Neuronal stem cell (in vitro differentiated cells): Measurements from ENCODE around the gene HCK.

ENCODE experiments used
- DNase-seq: peaks from one replicate; pipeline ENCODE4 v3.0.0-alpha.2; 2013; ENCODE audit warnings: low spot score
- H2AFZ ChIP-seq: one replicate; pipeline ENCODE4 v1.6.1; 2013; ENCODE audit warnings: mild to moderate bottlenecking, low read length, inconsistent platforms
- H2AK5ac ChIP-seq: 2 replicates; pipeline ENCODE4 v1.6.1; 2013; ENCODE audit warnings: low read depth, mild to moderate bottlenecking, inconsistent platforms, low read length, moderate library complexity, mixed read lengths
- H2BK120ac ChIP-seq: 2 replicates; pipeline ENCODE4 v1.6.1; 2013; ENCODE audit warnings: low read depth, mild to moderate bottlenecking, inconsistent platforms, low read length, moderate library complexity, mixed read lengths
- H2BK12ac ChIP-seq: one replicate; pipeline ENCODE4 v1.6.1; 2013; ENCODE audit warnings: low read length, inconsistent platforms
- H2BK15ac ChIP-seq: 2 replicates; pipeline ENCODE4 v1.6.1; 2013; ENCODE audit warnings: mild to moderate bottlenecking, low read length, inconsistent platforms, mixed read lengths
- H2BK5ac ChIP-seq: one replicate; pipeline ENCODE4 v1.6.1; 2013; ENCODE audit warnings: inconsistent platforms, mild to moderate bottlenecking, low read length, moderate library complexity
- H3K14ac ChIP-seq: one replicate; pipeline ENCODE4 v1.6.1; 2013; ENCODE audit warnings: low read length, inconsistent platforms
- H3K18ac ChIP-seq: 2 replicates; pipeline ENCODE4 v1.6.1; 2013; ENCODE audit warnings: low read length, inconsistent platforms
- H3K23ac ChIP-seq: 2 replicates; pipeline ENCODE4 v1.6.1; 2013; ENCODE audit warnings: low read depth, mild to moderate bottlenecking, mixed read lengths, low read length, inconsistent platforms; ENCODE audit not compliant: poor library complexity
- H3K27ac ChIP-seq: replicated peaks from 3 replicates; pipeline ENCODE4 v1.5.1; 2013; ENCODE audit warnings: low read length, inconsistent platforms
- H3K27me3 ChIP-seq, 3 experiments: 2 replicates each; pipeline ENCODE4 v1.6.1; 2013; ENCODE audit warnings: low read length in 3 of 3, mild to moderate bottlenecking in 2 of 3, inconsistent platforms in 1 of 3, low read depth in 1 of 3, mixed read lengths in 1 of 3, moderate library complexity in 1 of 3; ENCODE audit not compliant: control insufficient read depth in 3 of 3, insufficient read depth in 3 of 3
- H3K36me3 ChIP-seq, 2 donors: replicated peaks in 1 of 2; 2 replicates each; pipeline ENCODE4 v1.6.1; 2013; ENCODE audit warnings: low read length in 2 of 2; ENCODE audit not compliant: control insufficient read depth in 2 of 2, insufficient read depth in 2 of 2
- H3K4ac ChIP-seq: 2 replicates; pipeline ENCODE4 v1.6.1; 2013; ENCODE audit warnings: inconsistent platforms, mild to moderate bottlenecking, low read length, moderate library complexity
- H3K4me1 ChIP-seq, 2 donors: 1 replicate in 1 of 2; 2 replicates in 1 of 2; pipeline ENCODE4 v1.6.1; 2013; ENCODE audit warnings: low read length in 2 of 2, low read depth in 1 of 2; ENCODE audit not compliant: control insufficient read depth in 2 of 2, insufficient read depth in 1 of 2
- H3K4me2 ChIP-seq: one replicate; pipeline ENCODE4 v1.6.1; 2013; ENCODE audit warnings: mild to moderate bottlenecking, low read length, inconsistent platforms; ENCODE audit not compliant: insufficient read depth, poor library complexity, severe bottlenecking
- H3K4me3 ChIP-seq, 2 donors: 2 replicates each; pipeline ENCODE4 v1.5.1; 2013; ENCODE audit warnings: low read length in 2 of 2, mild to moderate bottlenecking in 2 of 2, inconsistent platforms in 1 of 2, moderate library complexity in 1 of 2
- H3K79me1 ChIP-seq: one replicate; pipeline ENCODE4 v1.6.1; 2013; ENCODE audit warnings: low read depth, mild to moderate bottlenecking, inconsistent platforms, low read length, moderate library complexity
- H3K9ac ChIP-seq: one replicate; pipeline ENCODE4 v1.6.1; 2013; ENCODE audit warnings: mild to moderate bottlenecking, low read depth, low read length, inconsistent platforms; ENCODE audit not compliant: poor library complexity
- H3K9me3 ChIP-seq, 2 donors: replicated peaks in 1 of 2; 2 replicates each; pipeline versions ENCODE3 to v1.6.1; 2013; ENCODE audit warnings: low read length in 2 of 2, mild to moderate bottlenecking in 2 of 2, inconsistent platforms in 1 of 2, low read depth in 1 of 2, mixed read lengths in 1 of 2, moderate library complexity in 1 of 2; ENCODE audit not compliant: control insufficient read depth in 2 of 2, insufficient read depth in 1 of 2
- H4K8ac ChIP-seq: one replicate; pipeline ENCODE4 v1.6.1; 2013; ENCODE audit warnings: low read depth, mild to moderate bottlenecking, inconsistent platforms, low read length, moderate library complexity
- H4K91ac ChIP-seq: one replicate; pipeline ENCODE4 v1.6.1; 2013; ENCODE audit warnings: low read length, low read depth, mild to moderate bottlenecking, inconsistent platforms; ENCODE audit not compliant: poor library complexity
- WGBS, 2 donors: extraction: QIAGEN DNeasy Blood & Tissue Kit; methylation state at CpG; one replicate each; pipeline ENCODE4 v1.1.7; 2013; ENCODE audit warnings: missing lambda C conversion rate in 2 of 2, mixed read lengths in 1 of 2; ENCODE audit not compliant: insufficient read length in 2 of 2, insufficient replicate concordance in 1 of 2; ENCODE audit errors: extremely low coverage in 2 of 2; 5-methylcytosine and 5-hydroxymethylcytosine counted together

The HCK gene

GRCh38 chr20:32123088-32123487 lies 71.0 kb downstream of the HCK start:
- no peak overlapping the region for H2BK120ac ChIP-seq
- no peak overlapping the region for H3K23ac ChIP-seq
- no peak overlapping the region for H2AFZ ChIP-seq
- H3K9ac ChIP-seq = no peak overlapping the region
- H3K4me3 ChIP-seq = no peak overlapping the region
- H3K4ac ChIP-seq = no peak overlapping the region
- WGBS, 2 donors = no CpG with 5 or more reads among the region's 4 CpGs
- peaks cover 2 to 23% of the 10 kb centered on the region in 2 donors for H3K36me3 ChIP-seq
- no peaks in the 10 kb centered on the region for H3K27me3 ChIP-seq
- H3K4me2 ChIP-seq = no peak overlapping the region
- no peak overlapping the region for H2BK15ac ChIP-seq
- no peak overlapping the region for H4K91ac ChIP-seq
- H3K27ac ChIP-seq = no peak overlapping the region
- peaks cover 0 to 12% of the 10 kb centered on the region in 2 donors for H3K9me3 ChIP-seq
- H2BK5ac ChIP-seq = no peak overlapping the region
- DNase-seq = no peak
- no peak overlapping the region for H3K18ac ChIP-seq
- no peaks in the 10 kb centered on the region for H3K79me1 ChIP-seq
- no peak overlapping the region for H4K8ac ChIP-seq
- no peak overlapping the region for H3K14ac ChIP-seq
- H3K4me1 ChIP-seq = peaks cover 3 to 7% of the 10 kb centered on the region in 2 donors
- H2BK12ac ChIP-seq = no peak overlapping the region
- no peak overlapping the region for H2AK5ac ChIP-seq

- H2AK5ac ChIP-seq = no peak overlapping the region
- H3K4ac ChIP-seq = no peak overlapping the region
- H4K8ac ChIP-seq = no peak overlapping the region
- no peak overlapping the region for H3K27ac ChIP-seq
- no peaks in the 10 kb centered on the region for H3K79me1 ChIP-seq
- H3K14ac ChIP-seq = no peak overlapping the region
- H3K36me3 ChIP-seq = peaks cover 2 to 29% of the 10 kb centered on the region in 2 donors
- H3K9me3 ChIP-seq = peaks cover 0 to 12% of the 10 kb centered on the region in 2 donors
- no peak overlapping the region for H3K23ac ChIP-seq
- H3K4me3 ChIP-seq = no peak overlapping the region
- no peak overlapping the region for H3K9ac ChIP-seq
- no peak for DNase-seq
- H2BK15ac ChIP-seq = no peak overlapping the region
- H4K91ac ChIP-seq = no peak overlapping the region
- H3K4me2 ChIP-seq = no peak overlapping the region
- H2AFZ ChIP-seq = no peak overlapping the region
- no peak overlapping the region for H3K18ac ChIP-seq
- WGBS, 2 donors = no CpG with 5 or more reads among the region's 4 CpGs
- no peak overlapping the region for H2BK5ac ChIP-seq
- peaks cover 3 to 7% of the 10 kb centered on the region in 2 donors for H3K4me1 ChIP-seq
- H3K27me3 ChIP-seq = no peaks in the 10 kb centered on the region
- no peak overlapping the region for H2BK12ac ChIP-seq
- H2BK120ac ChIP-seq = no peak overlapping the region
Observed at GRCh38 chr20:32124916-32125454, 72.9 kb downstream of the HCK start.

DNA sequence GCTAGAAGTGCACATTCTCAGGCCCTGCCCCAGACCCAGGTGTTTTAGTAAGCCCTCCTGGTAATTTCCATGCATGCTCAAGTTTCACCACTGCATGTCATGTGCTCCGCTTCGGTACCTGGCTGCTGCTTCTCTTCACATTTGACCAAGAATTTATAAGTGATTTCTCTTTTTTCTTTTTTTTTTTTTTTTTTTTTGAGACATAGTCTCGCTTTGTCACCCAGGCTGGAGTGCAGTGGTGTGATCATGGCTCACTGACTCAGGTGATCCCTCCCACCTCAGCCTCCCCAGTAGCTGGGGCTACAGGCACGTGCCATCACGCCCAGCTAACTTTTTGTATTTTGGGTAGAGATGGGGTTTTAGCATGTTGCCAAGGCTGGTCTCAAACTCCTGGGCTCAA lies 73.5 kb downstream of the HCK start:
- Histone ChIP-seq H3K4me1 (peaks cover 1 to 7% of the 10 kb centered on the region in 2 donors), H3K18ac (no peak overlapping the region), H2BK15ac (no peak overlapping the region), H2BK5ac (no peak overlapping the region), H3K9ac (no peak overlapping the region), H3K27ac (no peak overlapping the region), H2AFZ (no peak overlapping the region), H2BK12ac (no peak overlapping the region), H4K8ac (no peak overlapping the region), H3K4me3 (no peak overlapping the region), H3K14ac (no peak overlapping the region), H3K23ac (no peak overlapping the region), H3K4me2 (no peak overlapping the region), H3K4ac (no peak overlapping the region), H3K36me3 (peaks cover 2 to 30% of the 10 kb centered on the region in 2 donors), H3K27me3 (no peaks in the 10 kb centered on the region), H3K9me3 (peaks cover 0 to 11% of the 10 kb centered on the region in 2 donors), H4K91ac (no peak overlapping the region), H3K79me1 (no peaks in the 10 kb centered on the region), H2AK5ac (no peak overlapping the region), H2BK120ac (no peak overlapping the region)
- no CpG with 5 or more reads among the region's 5 CpGs for WGBS, 2 donors
- DNase-seq = no peak

- no peak overlapping the region for H3K23ac ChIP-seq
- no peak overlapping the region for H2BK120ac ChIP-seq
- no peak overlapping the region for H2BK5ac ChIP-seq
- no peak overlapping the region for H3K9ac ChIP-seq
- H3K18ac ChIP-seq = no peak overlapping the region
- no peak overlapping the region for H2BK12ac ChIP-seq
- no peak overlapping the region for H3K4ac ChIP-seq
- H3K27me3 ChIP-seq = no peaks in the 10 kb centered on the region
- no peak overlapping the region for H2BK15ac ChIP-seq
- H2AFZ ChIP-seq = no peak overlapping the region
- H3K14ac ChIP-seq = no peak overlapping the region
- H4K8ac ChIP-seq = no peak overlapping the region
- H3K4me1 ChIP-seq = peaks cover 0 to 7% of the 10 kb centered on the region in 2 donors
- H3K36me3 ChIP-seq = peaks cover 2 to 30% of the 10 kb centered on the region in 2 donors
- no CpG with 5 or more reads among the region's 8 CpGs for WGBS, 2 donors
- H3K79me1 ChIP-seq = peaks cover 2% of the 10 kb centered on the region
- DNase-seq = no peak
- peaks cover 0 to 7% of the 10 kb centered on the region in 2 donors for H3K9me3 ChIP-seq
- no peak overlapping the region for H3K4me2 ChIP-seq
- no peak overlapping the region for H3K27ac ChIP-seq
- H3K4me3 ChIP-seq = no peak overlapping the region
- H2AK5ac ChIP-seq = no peak overlapping the region
- H4K91ac ChIP-seq = no peak overlapping the region
Observed at GRCh38 chr20:32126919-32127318, 74.9 kb downstream of the HCK start.
